Parathyroid adenoma (tissue), 2 donors: ENCODE results near the gene RHOF.

Source experiments
- H2AFZ ChIP-seq: fragments of 300-600 bp; sonication (generic); one replicate; pipeline ENCODE4 v1.7.0; 2017; ENCODE audit warnings: antibody characterized with exemption, mild to moderate bottlenecking
- H3K27ac ChIP-seq: fragments of 300-600 bp; sonication (generic); one replicate; pipeline ENCODE4 v1.7.0; 2017
- H3K27me3 ChIP-seq: fragments of 300-600 bp; sonication (generic); one replicate; pipeline ENCODE4 v1.7.0; 2017; ENCODE audit warnings: low read length; ENCODE audit not compliant: control insufficient read depth, insufficient read depth
- H3K36me3 ChIP-seq: fragments of 300-600 bp; sonication (generic); one replicate; pipeline ENCODE4 v1.7.0; 2017; ENCODE audit warnings: low read length; ENCODE audit not compliant: control insufficient read depth, insufficient read depth
- H3K4me1 ChIP-seq: fragments of 300-600 bp; sonication (generic); one replicate; pipeline ENCODE4 v1.7.0; 2017; ENCODE audit warnings: control low read depth
- H3K4me2 ChIP-seq: fragments of 300-600 bp; sonication (generic); one replicate; pipeline ENCODE4 v1.7.0; 2017; ENCODE audit warnings: low read length
- H3K4me3 ChIP-seq: fragments of 300-600 bp; sonication (generic); one replicate; pipeline ENCODE4 v1.7.0; 2017; ENCODE audit warnings: low read depth, low read length
- H3K79me2 ChIP-seq: fragments of 300-600 bp; sonication (generic); one replicate; pipeline ENCODE4 v1.7.0; 2017; ENCODE audit warnings: control low read depth
- H3K9ac ChIP-seq: fragments of 300-600 bp; sonication (generic); one replicate; pipeline ENCODE4 v1.7.0; 2017; ENCODE audit warnings: mild to moderate bottlenecking
- H3K9me3 ChIP-seq: fragments of 300-600 bp; sonication (generic); one replicate; pipeline ENCODE4 v1.7.0; 2017; ENCODE audit warnings: low read length; ENCODE audit not compliant: control insufficient read depth
- CTCF ChIP-seq: fragments of 300-600 bp; sonication (generic); IDR thresholded peaks from one replicate; pipeline ENCODE4 v1.7.0; 2017; ENCODE audit warnings: antibody characterized with exemption, mild to moderate bottlenecking
- donor health status: primary hyperparathyroidism.

The RHOF gene

GRCh38 chr12:121741743-121742142 lies 51.7 kb downstream of the RHOF start:
- Histone ChIP-seq H3K4me1 (no peaks in the 10 kb centered on the region), H3K79me2 (peaks cover 2% of the 10 kb centered on the region), H3K9ac (no peak overlapping the region), H2AFZ (no peak overlapping the region), H3K27me3 (no peaks in the 10 kb centered on the region), H3K27ac (no peak overlapping the region), H3K36me3 (no peaks in the 10 kb centered on the region), H3K9me3 (no peaks in the 10 kb centered on the region), H3K4me2 (no peak overlapping the region), H3K4me3 (no peak overlapping the region)
- TF ChIP-seq CTCF, result no peak

GRCh38 chr12:121740847-121741246 lies 52.6 kb downstream of the RHOF start:
- H3K36me3 ChIP-seq, result no peaks in the 10 kb centered on the region
- TF ChIP-seq CTCF, result no peak
- no peak overlapping the region for H3K4me2 ChIP-seq
- H3K27ac ChIP-seq, result no peak overlapping the region
- H3K9me3 ChIP-seq, result no peaks in the 10 kb centered on the region
- no peak overlapping the region for H3K4me3 ChIP-seq
- no peak overlapping the region for H2AFZ ChIP-seq
- H3K9ac ChIP-seq, result no peak overlapping the region
- H3K27me3 ChIP-seq, result no peaks in the 10 kb centered on the region
- H3K4me1 ChIP-seq, result no peaks in the 10 kb centered on the region
- H3K79me2 ChIP-seq, result peaks cover 2% of the 10 kb centered on the region

GRCh38 chr12:121738340-121738858 lies 55.1 kb downstream of the RHOF start:
- H2AFZ ChIP-seq, result no peak overlapping the region
- H3K4me3 ChIP-seq, result no peak overlapping the region
- TF ChIP-seq CTCF, result no peak
- no peak overlapping the region for H3K27ac ChIP-seq
- peaks cover 2% of the 10 kb centered on the region for H3K79me2 ChIP-seq
- H3K9ac ChIP-seq, result no peak overlapping the region
- no peak overlapping the region for H3K4me2 ChIP-seq
- no peaks in the 10 kb centered on the region for H3K9me3 ChIP-seq
- no peaks in the 10 kb centered on the region for H3K36me3 ChIP-seq
- H3K4me1 ChIP-seq, result no peaks in the 10 kb centered on the region
- no peaks in the 10 kb centered on the region for H3K27me3 ChIP-seq

GRCh38 chr12:121733849-121734248 lies 59.6 kb downstream of the RHOF start:
- no peak overlapping the region for H3K9ac ChIP-seq
- H3K9me3 ChIP-seq, result no peaks in the 10 kb centered on the region
- H3K27ac ChIP-seq, result no peak overlapping the region
- no peaks in the 10 kb centered on the region for H3K27me3 ChIP-seq
- H2AFZ ChIP-seq, result no peak overlapping the region
- H3K4me2 ChIP-seq, result no peak overlapping the region
- no peak overlapping the region for H3K4me3 ChIP-seq
- no peaks in the 10 kb centered on the region for H3K4me1 ChIP-seq
- H3K79me2 ChIP-seq, result no peaks in the 10 kb centered on the region
- H3K36me3 ChIP-seq, result no peaks in the 10 kb centered on the region
- no peak for TF ChIP-seq CTCF

- H3K27ac ChIP-seq, result no peak overlapping the region
- H3K4me3 ChIP-seq, result no peak overlapping the region
- H3K36me3 ChIP-seq, result no peaks in the 10 kb centered on the region
- no peaks in the 10 kb centered on the region for H3K27me3 ChIP-seq
- H3K4me1 ChIP-seq, result no peaks in the 10 kb centered on the region
- no peak for TF ChIP-seq CTCF
- no peaks in the 10 kb centered on the region for H3K9me3 ChIP-seq
- H3K79me2 ChIP-seq, result no peaks in the 10 kb centered on the region
- no peak overlapping the region for H2AFZ ChIP-seq
- H3K9ac ChIP-seq, result no peak overlapping the region
- no peak overlapping the region for H3K4me2 ChIP-seq
These were observed 62.0 kb downstream of the RHOF start for GRCh38 chr12:121731473-121731872.
